GM19452 (cell line): ENCODE data around the gene SFXN5.

Source experiments
- ATAC-seq: cut with Tn5 transposase; IDR thresholded peaks from one replicate; pipeline ENCODE4 v1.9.1; 2021; ENCODE audit not compliant: unreplicated experiment

Gene SFXN5

GRCh38 chr2:72980535-72981217 lies 90.8 kb downstream of the SFXN5 start:
- no peak for ATAC-seq

- no peak for ATAC-seq
These were observed 91.6 kb downstream of the SFXN5 start for GRCh38 chr2:72979896-72980295.

- ATAC-seq: no peak
These were observed 96.5 kb downstream of the SFXN5 start for GRCh38 chr2:72975017-72975416.

GRCh38 chr2:72974436-72974754 lies 97.1 kb downstream of the SFXN5 start:
- ATAC-seq: no peak

- ATAC-seq: no peak
These were observed 97.7 kb downstream of the SFXN5 start for GRCh38 chr2:72973566-72974435.

GRCh38 chr2:72973137-72973535 lies 98.4 kb downstream of the SFXN5 start:
- no peak for ATAC-seq

- ATAC-seq: no peak
These were observed 99.0 kb downstream of the SFXN5 start for GRCh38 chr2:72972352-72973136.

- no peak for ATAC-seq
These were observed 100.5 kb downstream of the SFXN5 start for GRCh38 chr2:72971036-72971435.

- no peak for ATAC-seq
These were observed 101.8 kb downstream of the SFXN5 start for GRCh38 chr2:72969706-72970105.

GRCh38 chr2:72968286-72968685 lies 103.2 kb downstream of the SFXN5 start:
- ATAC-seq: no peak

- ATAC-seq: no peak
These were observed 105.6 kb downstream of the SFXN5 start for GRCh38 chr2:72965770-72966450.

GRCh38 chr2:72965016-72965415 lies 106.5 kb downstream of the SFXN5 start:
- ATAC-seq: no peak

- ATAC-seq: no peak
These were observed 107.4 kb downstream of the SFXN5 start for GRCh38 chr2:72964146-72964525.

GRCh38 chr2:72963423-72964145 lies 107.9 kb downstream of the SFXN5 start:
- no peak for ATAC-seq

GRCh38 chr2:72962911-72963310 lies 108.6 kb downstream of the SFXN5 start:
- ATAC-seq: no peak

GRCh38 chr2:72961853-72962468 lies 109.6 kb downstream of the SFXN5 start:
- no peak for ATAC-seq

- ATAC-seq: no peak
These were observed 110.3 kb downstream of the SFXN5 start for GRCh38 chr2:72961036-72961720.

- no peak for ATAC-seq
These were observed 111.2 kb downstream of the SFXN5 start for GRCh38 chr2:72959995-72960981.
